Ecto neural progenitor cell (in vitro differentiated cells): ENCODE measurements around the gene VSIG10L.

Experiments
- DNase-seq: peaks from one replicate; pipeline ENCODE4 v3.0.0-alpha.2; 2018; ENCODE audit warnings: low spot score

VSIG10L gene

DNA sequence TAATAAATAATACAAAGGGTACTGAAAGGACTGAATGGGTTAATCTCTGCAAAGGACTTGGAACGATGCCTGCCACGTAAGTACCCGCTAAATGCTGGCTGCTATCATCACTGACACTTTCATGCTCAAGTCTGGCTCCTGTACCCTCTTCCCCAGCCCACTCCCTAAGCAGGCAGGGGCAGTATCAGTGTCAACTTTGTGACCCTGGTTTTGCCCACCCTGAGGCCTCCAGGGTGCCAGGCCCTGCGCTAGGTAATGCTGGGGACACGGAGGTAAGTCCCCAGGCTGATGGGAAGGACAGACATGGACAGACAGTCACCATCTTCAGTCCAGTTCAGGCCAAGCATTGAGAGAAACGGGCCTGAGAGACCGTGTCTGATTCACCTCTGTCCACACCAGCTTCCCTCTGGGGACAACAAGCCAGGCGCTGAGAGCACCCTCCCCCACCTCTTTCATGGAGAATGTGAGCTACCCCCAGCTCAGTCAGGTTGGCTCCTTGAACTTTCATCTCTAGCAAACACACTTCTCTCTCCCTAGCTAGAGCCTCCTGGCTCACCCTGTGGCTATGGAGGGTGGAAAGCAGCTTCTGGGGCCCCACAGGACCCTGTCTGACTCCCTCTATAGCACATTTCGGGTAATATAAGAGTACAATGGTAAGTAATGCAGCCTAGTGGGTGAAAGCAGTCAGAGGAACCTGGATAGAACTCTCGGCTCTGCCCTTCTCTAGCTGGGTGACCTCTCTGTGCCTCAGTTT, 23.4 kb upstream of the VSIG10L start:
- DNase-seq = no peak

DNA sequence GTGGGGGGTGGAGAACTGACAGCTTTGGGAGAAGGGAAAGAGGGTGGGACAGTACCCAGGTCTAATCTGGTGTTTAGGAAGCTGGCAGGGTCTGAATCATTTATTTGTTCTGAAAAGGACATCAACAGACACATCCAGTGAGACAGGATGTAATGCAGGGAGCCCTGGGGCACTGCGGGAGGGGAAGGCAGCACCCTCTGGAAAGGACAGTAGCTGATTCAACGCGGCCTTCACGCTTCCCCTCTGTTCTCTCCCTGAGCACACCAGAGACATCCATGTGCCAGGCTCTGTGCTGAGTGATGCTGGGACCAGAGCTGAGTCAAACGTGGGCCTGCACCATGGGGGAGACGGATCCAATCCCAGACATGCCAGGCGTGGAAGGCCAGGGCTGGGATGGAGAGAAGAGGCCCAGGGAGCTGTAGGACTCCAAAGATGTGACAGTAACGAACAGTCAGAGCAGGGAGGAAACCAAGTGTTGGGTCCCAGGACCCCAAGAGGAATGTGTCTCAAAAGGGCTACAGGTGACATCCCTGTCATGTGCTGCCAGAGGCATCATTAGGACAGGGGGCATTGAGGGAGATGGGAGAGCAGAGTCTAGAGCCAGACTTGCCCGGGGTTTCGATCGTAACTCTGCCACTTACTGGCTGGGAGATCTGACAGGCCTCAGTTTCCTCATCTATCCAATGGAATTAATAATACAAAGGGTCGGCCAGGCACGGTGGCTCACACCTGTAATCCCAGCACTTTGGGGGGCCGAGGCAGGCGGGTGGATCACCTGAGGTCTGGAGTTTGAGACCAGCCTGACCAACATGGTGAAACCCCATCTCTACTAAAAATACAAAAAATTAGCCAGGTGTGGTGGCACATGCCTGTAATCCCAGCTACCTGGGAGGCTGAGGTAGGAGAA, 22.5 kb upstream of the VSIG10L start:
- no peak for DNase-seq

DNA sequence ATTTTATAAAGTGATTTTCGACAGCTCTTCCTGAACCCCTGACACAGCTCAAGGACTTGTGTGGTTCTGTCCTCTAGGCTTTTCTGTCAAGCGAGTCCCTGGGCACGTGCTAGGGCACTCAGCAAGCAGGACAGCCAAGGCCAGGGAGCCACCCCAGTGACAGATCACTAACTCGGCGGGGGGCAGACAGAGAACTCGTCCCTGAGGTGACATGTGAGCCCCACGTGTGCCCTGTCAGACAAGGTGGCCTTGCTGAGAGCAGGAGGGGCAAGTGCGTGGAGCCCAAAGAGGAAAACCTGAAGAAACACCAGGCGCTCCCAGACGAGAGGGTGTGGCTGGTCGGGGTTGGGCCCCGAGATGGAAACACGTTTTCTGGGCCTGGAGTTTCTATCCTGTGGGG, 19.3 kb upstream of the VSIG10L start:
- no peak for DNase-seq

DNA sequence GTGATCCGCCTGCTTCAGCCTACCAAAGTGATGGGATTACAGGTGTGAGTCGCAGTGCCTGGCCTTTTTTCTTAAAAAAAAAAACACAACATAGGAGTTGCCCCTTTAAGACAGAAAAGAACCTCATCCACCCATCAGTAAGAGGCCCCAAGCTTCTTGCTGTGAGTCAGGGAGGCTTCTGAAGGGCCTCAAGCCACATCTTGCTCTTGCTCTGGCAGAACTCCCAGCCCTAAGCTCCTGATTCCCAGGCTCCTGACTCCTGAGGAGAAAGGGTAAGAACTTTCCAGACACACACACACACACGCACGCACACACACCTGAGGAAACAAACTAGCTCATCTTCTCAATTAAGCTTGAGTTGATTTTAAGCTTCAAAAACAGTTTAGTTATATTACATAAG, 17.4 kb upstream of the VSIG10L start:
- no peak for DNase-seq

DNA sequence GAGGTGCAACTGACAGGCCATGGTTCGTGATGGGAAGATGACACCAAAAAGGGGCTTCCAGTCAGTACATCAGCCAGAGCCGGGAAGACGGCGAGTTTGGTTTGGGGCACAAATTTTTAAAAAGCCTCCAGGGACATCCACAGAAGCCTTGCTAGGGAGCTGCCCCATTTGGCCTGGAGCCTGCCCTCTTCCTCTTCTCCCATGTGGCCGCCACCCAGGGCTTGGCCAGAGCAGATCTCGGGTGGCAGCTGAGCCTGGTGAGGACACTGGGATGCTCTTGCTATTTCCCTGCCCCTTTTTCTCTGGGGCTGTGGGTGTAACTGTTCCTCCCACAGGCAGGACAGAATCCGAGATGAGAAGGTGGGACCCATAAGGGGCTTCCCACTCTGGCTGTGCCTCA, 16.0 kb upstream of the VSIG10L start:
- no peak for DNase-seq

DNA sequence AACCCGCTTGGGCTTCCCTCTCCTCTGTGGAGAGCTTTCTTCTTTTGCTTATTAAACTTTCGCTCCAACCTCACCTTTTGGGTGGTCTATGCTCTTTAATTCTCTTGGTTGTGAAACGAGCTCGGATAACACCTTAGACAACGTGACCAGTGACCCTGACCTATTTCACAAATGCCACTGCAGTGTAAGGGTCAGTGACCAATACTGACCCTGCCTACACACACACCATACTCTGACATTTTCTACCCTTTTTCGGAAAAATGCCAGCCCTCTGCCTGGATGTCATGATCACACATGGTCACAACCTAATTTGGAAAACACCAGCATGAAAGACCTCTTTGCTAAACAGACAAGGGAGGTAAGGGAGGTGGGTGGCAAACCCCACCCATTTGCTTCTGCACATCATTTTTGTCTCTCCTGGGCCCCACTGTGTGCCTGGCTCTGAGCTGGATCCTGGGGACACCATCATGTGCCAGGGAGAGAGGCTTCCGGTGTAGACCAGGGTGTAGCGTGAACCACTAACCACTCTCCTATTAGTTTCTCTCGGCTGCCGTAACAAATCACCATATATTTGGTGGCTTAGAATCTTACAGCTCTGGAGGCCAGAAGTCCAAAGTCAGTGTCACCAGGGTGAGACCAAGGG, 14.3 kb upstream of the VSIG10L start:
- no peak for DNase-seq

DNA sequence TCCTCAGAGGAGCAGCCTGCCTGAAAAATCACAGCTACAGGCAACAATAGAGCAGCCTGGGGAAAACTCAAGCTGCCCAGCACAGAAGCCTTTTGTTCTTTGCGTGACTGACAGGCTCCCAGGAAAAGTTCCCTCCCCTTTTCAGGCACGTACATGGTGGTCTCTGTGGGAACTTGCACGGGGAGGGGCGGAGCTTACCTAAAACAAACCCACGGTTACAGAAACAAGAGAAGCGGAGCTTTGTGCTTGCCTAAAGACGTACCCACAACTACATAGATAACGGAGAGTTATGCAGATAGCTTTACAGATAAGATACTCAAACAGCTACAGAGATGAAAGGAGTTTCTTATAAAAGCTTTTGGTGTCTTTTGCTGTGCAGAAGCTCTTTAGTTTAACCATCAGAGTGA, 12.8 kb upstream of the VSIG10L start:
- peak; percentile 87 for DNase-seq

DNA sequence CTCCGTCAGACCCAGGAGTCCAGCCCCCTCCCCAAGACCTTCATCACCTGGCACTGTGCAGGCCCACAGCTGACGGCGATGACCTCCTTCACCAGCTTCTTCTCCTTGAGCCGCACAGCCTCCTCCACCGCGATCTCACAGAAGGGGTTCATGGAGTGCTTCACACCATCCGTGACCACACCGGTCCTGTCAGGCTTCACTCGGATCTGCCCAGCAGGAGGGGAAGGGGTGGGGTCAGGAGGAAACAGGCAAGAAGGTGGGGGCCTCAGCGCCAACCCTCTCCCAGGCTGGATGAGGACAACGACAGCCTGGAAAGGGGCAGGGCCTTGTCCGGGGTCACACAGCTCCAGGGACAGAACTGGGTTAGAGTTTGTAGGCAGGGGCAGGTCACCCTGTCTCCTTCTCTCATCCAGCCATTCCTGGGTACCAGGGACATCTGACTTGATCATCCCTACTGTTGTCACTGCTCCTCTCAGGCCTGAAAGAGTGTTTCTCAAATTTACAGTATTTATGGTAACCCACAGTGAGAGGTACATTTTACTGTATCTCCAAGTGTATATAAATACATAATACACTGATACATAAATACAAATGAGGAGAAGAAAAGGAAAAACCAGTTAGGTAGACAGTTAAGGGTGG, 12.3 kb upstream of the VSIG10L start:
- DNase-seq = peak; percentile 69

DNA sequence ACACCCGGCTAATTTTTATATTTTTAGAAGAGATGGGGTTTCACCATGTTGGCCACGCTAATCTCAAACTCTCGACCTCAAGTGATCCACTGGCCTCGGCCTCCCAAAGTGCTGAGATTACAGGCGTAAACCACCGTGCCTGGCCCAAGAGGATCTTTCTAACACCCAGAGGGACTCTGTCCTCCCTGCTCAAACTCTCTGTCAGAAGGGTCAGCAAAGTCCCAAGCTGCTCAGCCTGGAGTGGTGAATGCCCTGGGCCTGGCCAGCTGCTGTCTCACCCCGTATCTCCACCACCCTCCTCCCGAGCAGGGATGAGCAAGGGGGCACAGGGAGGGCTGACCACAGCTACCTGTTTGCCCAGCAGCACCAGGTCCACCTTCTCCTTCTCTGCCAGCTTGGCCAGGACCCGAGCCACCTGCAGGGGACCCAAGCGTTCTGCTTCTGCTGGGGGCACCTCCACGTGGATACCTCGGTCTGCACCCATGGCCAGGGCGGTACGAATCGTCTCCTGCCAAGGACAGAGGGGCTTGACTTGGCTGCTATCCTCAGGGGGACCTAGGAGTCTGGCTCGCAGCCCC, 10.9 kb upstream of the VSIG10L start:
- DNase-seq = peak; percentile 42

DNA sequence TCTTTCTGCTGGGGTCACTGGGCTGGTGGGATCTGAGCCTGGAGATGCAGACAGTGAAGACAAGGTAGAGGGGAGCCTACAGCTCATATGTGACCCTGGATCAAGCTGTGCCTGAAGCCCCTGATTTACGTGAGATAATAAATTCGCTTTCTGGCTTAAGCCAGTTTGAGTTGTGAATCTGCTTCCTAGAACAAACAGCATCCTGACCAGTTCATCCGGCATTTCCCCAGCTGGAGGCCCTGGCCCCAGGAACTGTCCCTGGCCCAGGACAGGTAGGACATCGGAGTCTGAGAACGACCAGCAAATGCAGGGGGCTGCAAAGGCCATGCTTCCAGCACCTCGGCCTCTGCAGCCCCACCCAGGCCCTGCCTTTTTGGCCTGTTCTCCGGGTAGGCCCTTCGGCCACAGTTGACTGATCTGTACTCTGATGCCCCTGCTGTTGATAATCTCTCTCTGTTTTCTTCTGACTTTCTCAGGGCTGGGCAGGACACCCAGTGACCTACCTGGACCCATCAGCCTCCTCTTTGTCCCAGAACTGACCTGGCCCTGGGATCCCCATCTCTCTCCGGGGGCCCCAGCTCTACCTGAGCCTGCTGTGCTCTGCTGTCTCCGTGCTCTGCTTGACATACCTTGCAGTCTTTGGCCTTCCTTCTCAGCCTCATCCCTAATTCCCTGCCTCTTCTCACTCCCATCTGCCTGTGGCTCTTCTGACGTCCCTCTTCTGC, 9.5 kb upstream of the VSIG10L start:
- no peak for DNase-seq

DNA sequence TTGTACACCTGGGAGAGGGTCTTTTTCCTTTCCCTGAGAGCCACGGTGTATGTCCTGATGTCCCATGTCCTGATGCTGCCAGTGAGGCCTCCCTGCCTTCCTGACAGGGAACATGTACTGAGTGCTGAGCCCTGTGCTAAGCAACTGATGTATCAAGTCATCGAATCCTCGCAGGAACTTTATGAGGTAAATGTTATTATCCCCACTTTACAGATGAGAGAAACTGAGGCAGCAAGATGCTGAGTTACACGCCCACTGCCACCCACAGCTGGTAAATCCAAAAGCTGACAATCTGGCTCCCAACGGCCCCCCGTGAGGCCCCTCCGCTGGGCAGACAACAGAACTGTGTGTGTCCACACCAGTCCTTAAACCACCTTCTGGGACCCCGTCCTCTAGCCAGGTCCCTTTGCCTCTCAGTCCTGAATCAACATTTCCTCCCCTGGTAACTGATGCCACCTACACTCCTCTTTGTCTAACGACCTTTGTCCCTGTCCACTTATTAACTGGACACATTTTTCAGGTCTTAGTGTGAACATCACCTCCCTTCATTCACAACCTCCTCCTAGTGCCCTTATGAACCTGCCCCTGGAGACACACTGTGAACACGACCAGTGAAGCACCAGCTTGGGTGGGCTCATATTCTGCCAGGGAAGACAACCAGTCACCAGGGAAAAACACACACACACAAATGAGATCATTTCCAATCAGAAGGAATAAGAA, 5.4 kb upstream of the VSIG10L start:
- no peak for DNase-seq

DNA sequence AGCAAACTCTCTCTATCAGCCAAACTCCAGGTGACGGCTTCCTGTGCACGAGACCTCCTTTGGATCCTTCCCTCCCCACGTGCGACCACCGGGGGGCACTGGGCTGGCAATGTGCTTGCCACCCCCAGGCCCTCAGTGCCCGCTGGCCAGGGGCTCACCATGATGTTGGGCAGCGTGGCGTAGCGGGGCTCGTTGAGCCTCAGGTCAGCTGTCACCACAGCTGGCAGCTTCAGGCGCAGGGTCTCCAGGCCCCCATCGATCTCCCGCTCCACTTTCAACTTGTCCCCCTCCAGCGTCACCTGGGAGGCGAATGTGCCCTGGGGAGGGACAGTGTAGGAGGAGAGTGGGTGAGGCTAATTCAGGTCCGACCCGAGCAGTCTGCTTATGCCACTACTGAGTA, 4.8 kb upstream of the VSIG10L start:
- DNase-seq = no peak

DNA sequence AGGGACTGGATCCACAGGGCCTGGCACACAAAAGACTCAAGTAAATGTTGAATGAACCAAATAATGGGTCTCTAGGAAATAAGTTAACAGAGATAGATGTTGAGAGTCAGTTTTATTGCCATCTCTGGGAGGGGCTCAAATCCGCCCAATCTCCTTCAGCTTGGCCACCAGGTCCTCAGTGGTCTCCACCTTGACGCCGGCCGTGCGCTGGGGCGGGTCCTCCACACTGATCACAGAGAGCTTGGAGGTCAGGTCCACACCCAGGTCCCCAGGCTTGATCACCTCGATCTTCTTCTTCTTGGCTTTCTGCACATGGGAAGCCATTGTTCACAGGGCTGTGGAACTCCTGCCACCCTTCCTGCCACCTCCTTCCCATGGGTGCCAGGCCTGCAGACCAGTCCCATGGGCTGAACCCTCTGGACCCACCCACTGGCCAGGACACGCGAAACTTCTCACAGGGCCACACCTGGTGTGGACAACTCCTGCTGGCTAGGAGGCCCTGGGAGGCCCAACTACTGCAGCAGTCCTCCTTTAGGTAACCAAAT, 3.2 kb upstream of the VSIG10L start:
- no peak for DNase-seq

DNA sequence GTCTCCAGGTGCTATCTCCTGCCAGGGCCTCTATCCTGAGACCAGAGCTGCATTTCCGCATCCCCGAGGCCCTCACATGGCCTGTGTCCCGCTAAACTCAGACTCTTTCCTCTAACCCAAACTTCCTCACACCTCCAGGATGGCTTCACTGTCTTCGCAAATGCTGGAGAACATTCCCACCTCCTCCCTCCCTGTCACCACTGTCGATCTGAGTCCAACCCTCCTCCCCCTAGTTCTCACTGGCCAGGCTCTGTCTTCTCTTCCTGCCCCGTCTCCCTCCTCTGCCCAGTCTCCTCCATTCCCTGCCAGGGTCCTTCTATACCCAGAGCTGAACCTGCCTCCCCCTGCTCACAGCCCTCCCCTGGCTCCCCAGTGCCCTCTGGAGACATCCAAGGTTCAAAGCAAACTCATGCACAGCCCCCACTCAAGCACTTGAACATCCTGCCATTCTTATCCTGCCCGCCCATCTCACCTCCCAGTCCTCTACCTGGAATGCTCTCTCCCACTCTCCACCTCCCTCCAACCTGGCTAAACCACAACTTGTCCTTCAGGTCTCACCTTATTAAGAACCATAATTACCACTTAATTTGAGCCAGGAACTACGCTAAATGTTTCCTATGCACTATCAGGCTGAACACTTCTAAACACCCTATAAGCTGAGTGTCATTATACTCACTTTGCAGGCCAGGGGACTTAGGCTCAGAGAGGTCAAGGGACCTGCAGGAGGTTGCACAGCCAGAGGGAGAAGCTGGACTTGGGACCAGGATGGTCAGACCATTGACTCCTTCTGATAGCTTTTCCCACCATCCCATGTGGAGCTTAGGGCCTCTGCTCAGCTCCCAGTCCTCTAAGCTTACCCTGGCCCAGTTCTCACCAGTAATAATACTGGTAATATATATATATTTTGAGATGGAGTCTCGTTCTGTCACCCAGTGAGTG, 961 bp upstream of the VSIG10L start:
- DNase-seq = peak; percentile 41

DNA sequence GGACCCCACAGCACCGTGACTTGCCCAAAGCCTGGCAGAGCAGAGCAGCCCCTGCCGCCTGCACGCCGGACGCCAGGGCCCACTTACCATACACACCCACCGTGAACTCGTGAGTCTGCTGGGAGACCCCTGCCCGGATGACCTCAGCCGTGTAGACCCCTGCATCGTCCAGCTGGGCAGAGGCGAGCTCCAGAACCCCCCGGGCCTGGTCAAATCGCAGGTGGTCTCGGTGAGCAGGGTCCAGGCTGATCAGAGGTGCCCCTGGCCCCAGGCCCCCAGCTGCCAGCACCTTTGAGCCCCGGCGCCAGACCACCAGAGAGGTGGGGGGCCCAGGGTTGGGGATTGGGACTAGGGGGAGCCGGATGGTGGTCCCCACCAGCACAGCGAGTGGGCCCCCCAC, 873 bp downstream of the VSIG10L start:
- peak; percentile 49 for DNase-seq

DNA sequence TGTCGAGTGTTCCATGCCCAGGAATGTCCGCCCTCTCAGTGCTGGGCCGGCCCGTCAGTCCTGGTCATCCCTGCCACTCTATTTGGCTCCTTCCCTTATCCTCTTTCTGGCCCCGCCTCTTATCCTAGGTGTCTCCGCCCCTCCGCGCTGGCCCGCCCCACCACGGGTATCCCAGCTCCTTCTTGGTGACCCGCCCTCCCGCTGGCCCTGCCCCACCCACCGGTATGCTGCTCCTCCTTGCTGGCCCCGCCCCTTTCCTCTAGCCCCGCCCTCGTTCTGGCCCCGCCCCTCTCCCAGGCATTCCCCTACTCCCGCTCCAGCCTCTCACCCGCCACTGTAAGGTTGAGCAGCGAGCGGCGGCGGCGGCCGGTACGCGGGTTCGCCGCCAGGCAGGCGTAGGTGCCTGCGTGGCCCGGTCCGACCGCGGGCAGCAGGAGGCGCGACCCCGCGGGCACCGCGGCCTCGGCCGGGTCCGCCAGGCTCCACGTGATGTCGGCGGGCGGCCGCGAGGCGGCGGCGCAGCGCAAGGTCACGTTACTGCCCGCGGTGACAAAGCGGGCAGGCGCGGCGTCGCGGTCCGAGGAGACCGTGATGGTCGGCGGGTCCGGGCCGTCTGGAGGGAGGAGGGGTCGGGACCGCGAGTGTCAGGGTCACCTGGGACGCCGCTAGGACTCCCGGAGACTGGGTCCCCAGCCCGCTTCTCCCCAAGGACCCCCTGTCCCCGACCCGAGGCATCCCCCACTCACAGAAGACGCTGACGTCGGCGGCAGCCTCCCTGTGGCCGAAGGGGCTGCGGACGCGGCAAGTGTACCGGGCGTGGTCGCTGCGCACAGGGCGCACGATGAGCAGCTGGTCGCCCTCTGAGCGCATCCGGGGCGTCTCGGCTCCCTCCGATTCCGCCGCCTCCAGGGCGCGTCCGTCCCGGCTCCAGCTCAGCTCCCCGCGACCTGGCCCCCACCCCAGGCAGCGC, 2.0 kb downstream of the VSIG10L start:
- DNase-seq = peak; percentile 99

DNA sequence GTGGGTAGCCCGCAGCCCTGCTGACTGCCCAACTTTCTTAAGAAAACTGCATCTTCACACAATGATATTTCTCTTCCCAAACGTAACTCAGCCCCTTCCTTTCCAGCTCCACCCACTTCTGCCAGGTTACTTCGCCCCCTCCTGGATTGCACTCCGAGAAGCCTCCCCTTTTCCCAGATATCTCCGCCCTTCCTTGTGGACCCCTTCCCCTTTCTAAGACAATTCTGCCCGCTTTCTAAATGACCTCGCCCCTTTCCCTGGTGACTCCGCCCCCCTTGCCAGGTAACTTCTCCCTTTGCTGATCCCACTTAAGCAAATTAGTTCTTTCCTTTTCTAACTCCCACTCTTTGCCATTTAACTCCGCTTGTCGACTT, 2.6 kb downstream of the VSIG10L start:
- DNase-seq = no peak
